AG04450 (cell line): ENCODE data around the gene VPS8. TPM values are rescaled to one million over a fixed set of nuclear protein-coding genes. Genes with fewer than 3 reads are reported as not detected.

Experiments used
- CTCF ChIA-PET: fragments of 300-600, 350-600 bp; formaldehyde crosslinking; extraction: SDS; loops from one replicate; lab custom pipeline; 2022; ENCODE audit warnings: antibody characterized with exemption, inconsistent platforms; lab: Charles Lee
- POLR2A ChIA-PET: fragments of 350-600 bp; formaldehyde crosslinking; extraction: SDS; loops from one replicate; lab custom pipeline; 2021; ENCODE audit warnings: antibody characterized with exemption, inconsistent platforms; lab: Yijun Ruan, JAX
- DNase-seq: peaks from one replicate; pipeline ENCODE4 v3.0.0-alpha.2; 2011; ENCODE audit warnings: low read depth, low spot score
- H3K27ac ChIP-seq: one replicate; pipeline ENCODE4 v1.5.1; 2012; ENCODE audit warnings: low read depth, low read length, control low read depth
- H3K27me3 ChIP-seq: one replicate; pipeline ENCODE4 v1.6.0; 2012; ENCODE audit warnings: low read length; ENCODE audit not compliant: control insufficient read depth, insufficient read depth
- H3K4me3 ChIP-seq: 2 replicates; pipeline ENCODE4 v1.5.1; 2011; ENCODE audit warnings: mild to moderate bottlenecking, low read depth, low read length, control low read depth
- H3K9me3 ChIP-seq: 2 replicates; pipeline ENCODE4 v1.5.1; 2012; ENCODE audit warnings: low read length; ENCODE audit not compliant: control insufficient read depth, insufficient read depth
- CTCF ChIP-seq: IDR thresholded peaks from 2 replicates; pipeline ENCODE4 v1.5.1; 2011; ENCODE audit warnings: low read depth, low read length, control low read depth, inconsistent platforms
- polyA plus RNA-seq: library from polyadenylated mRNA; depleted of rRNA; stranded (reverse); fragments of >200 nt; gene quantifications from 2 replicates; pipeline ENCODE4 v1.2.3, GENCODE V29; 2011

Gene VPS8
- polyA plus RNA-seq, 1 experiment, result 40.6 TPM

GRCh38 chr3:184910664-184911063 lies 98.7 kb downstream of the VPS8 start:
- TF ChIP-seq CTCF, result no peak
- ChIA-PET CTCF (no interaction called here), POLR2A (no interaction called here)
- no peak for DNase-seq
- Histone ChIP-seq H3K27ac (no peak overlapping the region), H3K27me3 (no peaks in the 10 kb centered on the region), H3K9me3 (no peaks in the 10 kb centered on the region), H3K4me3 (no peak overlapping the region)

- CTCF ChIA-PET, result no interaction called here
- no peaks in the 10 kb centered on the region for H3K27me3 ChIP-seq
- no peak for TF ChIP-seq CTCF
- no peak for DNase-seq
- POLR2A ChIA-PET, result no interaction called here
- H3K4me3 ChIP-seq, result no peak overlapping the region
- no peak overlapping the region for H3K27ac ChIP-seq
- H3K9me3 ChIP-seq, result no peaks in the 10 kb centered on the region
Observed at GRCh38 chr3:184911570-184911969, 99.6 kb downstream of the VPS8 start.

GRCh38 chr3:184912163-184912562 lies 100.2 kb downstream of the VPS8 start:
- CTCF ChIA-PET, result interaction anchor here (0.6 kb wide), 1 partner anchor 530 kb away, joined by 4 read pairs; no protein-coding TSS in a partner anchor
- H3K4me3 ChIP-seq, result no peak overlapping the region
- H3K9me3 ChIP-seq, result no peaks in the 10 kb centered on the region
- no peaks in the 10 kb centered on the region for H3K27me3 ChIP-seq
- DNase-seq, result no peak
- TF ChIP-seq CTCF, result no peak
- POLR2A ChIA-PET, result no interaction called here
- no peak overlapping the region for H3K27ac ChIP-seq

GRCh38 chr3:184914628-184915027 lies 102.7 kb downstream of the VPS8 start:
- DNase-seq, result no peak
- Histone ChIP-seq H3K27me3 (no peaks in the 10 kb centered on the region), H3K4me3 (no peak overlapping the region), H3K9me3 (no peaks in the 10 kb centered on the region), H3K27ac (no peak overlapping the region)
- TF ChIP-seq CTCF, result no peak
- ChIA-PET POLR2A (interaction anchor here (0.5 kb wide), 1 partner anchor 69 kb away, joined by 3 read pairs; no protein-coding TSS in a partner anchor), CTCF (no interaction called here)

GRCh38 chr3:184918750-184919149 lies 106.8 kb downstream of the VPS8 start:
- TF ChIP-seq CTCF, result no peak
- POLR2A ChIA-PET, result no interaction called here
- Histone ChIP-seq H3K9me3 (no peaks in the 10 kb centered on the region), H3K27ac (no peak overlapping the region), H3K27me3 (no peaks in the 10 kb centered on the region), H3K4me3 (no peak overlapping the region)
- CTCF ChIA-PET, result no interaction called here
- DNase-seq, result no peak
